Fibroblast of villous mesenchyme (primary cell): ENCODE data around the gene ZFYVE9. TPM values are rescaled to one million over a fixed set of nuclear protein-coding genes. Genes with fewer than 3 reads are reported as not detected.
"Not testable (repeated sequence)": the region's sequence is repeated elsewhere in the genome, so short reads cannot be mapped to it uniquely, and the experiment has no call there.

Source experiments
- DNase-seq: peaks from one replicate; pipeline ENCODE4 v3.0.0-alpha.2; 2010; ENCODE audit warnings: low read depth
- H3K4me3 ChIP-seq: 2 replicates; pipeline ENCODE4 v1.5.1; 2011; ENCODE audit warnings: low read depth, mild to moderate bottlenecking, low read length
- total RNA-seq: library from RNA; depleted of rRNA; stranded (reverse); fragments of >200 nt; gene quantifications from 2 replicates; pipeline ENCODE4 v1.2.3, GENCODE V29; 2012
- TF ChIP-seq, protein P1 (sequence below): IDR thresholded peaks from 2 replicates; pipeline ENCODE4 v1.5.1; 2012; ENCODE audit warnings: low read depth, mild to moderate bottlenecking, low read length; ENCODE audit not compliant: insufficient read depth

ZFYVE9 gene
- total RNA-seq, 1 donor = 41.9 TPM

DNA sequence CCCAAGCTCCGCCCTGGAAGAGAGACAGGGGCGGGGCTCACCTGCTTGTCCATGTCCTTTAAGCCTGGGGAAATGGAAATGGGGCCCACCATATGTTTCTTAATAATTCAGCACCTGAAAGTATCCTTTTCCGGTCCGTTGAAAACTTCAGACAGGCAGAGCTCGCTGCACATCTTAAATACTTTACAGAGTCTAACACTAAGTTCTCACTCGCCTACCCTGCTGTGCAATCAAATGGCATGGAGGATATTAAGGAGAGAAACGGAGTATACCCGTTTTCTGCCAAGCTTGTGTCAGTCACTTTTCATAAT is 224.6 kb downstream of the ZFYVE9 start:
- no peak for DNase-seq
- TF ChIP-seq, protein P1, sequence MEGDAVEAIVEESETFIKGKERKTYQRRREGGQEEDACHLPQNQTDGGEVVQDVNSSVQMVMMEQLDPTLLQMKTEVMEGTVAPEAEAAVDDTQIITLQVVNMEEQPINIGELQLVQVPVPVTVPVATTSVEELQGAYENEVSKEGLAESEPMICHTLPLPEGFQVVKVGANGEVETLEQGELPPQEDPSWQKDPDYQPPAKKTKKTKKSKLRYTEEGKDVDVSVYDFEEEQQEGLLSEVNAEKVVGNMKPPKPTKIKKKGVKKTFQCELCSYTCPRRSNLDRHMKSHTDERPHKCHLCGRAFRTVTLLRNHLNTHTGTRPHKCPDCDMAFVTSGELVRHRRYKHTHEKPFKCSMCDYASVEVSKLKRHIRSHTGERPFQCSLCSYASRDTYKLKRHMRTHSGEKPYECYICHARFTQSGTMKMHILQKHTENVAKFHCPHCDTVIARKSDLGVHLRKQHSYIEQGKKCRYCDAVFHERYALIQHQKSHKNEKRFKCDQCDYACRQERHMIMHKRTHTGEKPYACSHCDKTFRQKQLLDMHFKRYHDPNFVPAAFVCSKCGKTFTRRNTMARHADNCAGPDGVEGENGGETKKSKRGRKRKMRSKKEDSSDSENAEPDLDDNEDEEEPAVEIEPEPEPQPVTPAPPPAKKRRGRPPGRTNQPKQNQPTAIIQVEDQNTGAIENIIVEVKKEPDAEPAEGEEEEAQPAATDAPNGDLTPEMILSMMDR = no peak
- peak overlapping the region; percentile 83 for H3K4me3 ChIP-seq

DNA sequence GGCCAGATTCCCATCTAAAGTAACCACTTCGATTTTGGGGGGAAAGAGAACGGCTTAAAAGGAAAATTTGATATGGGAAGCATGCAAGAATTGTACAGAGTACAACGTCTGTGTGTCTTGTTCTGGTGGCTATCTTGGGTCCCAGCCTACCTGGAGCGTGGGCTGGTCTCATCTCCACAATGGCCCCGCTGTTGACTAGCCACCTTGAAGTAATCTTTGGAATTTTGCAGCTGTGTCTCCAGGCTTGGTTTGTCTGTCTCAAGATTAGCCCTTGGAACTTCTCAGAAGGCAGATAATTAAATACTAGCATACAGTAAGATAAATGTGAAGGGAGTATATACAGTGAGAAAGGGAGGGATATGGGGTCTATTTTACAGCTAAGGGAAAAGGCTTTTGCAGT is 225.4 kb downstream of the ZFYVE9 start:
- TF ChIP-seq, protein P1 = no peak
- DNase-seq = no peak
- H3K4me3 ChIP-seq = no peak overlapping the region

DNA sequence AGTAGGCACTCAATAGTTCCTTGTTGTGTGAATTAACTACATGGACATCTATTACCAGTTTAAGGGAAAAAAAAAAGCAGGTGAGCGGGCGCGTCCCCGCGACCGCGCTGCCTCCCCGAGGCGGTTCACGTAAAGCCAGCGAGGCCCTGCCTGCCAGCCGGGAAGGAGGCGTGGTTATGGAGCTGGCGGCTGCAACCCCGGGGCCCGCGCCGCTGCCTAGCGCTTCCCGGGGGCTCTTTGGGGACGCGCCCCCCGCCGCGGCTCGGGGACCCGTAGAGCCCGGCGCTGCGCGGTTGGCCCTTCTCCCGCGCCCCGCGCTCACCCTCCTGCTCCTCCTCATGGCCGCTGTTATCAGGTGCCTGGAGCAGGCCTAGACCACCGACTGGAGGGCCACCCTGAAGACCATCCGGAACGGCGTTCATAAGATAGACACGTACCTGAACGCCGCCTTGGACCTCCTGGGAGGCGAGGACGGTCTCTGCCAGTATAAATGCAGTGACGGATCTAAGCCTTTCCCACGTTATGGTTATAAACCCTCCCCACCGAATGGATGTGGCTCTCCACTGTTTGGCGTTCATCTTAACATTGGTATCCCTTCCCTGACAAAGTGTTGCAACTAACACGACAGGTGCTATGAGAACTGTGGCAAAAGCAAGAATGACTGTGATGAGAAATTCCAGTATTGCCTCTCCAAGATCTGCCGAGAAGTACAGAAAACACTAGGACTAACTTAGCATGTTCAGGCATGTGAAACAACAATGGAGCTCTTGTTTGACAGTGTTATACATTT is 226.7 kb downstream of the ZFYVE9 start:
- TF ChIP-seq, protein P1 = peak; percentile 10
- DNase-seq = peak; percentile 40
- H3K4me3 ChIP-seq = peak overlapping the region; percentile 46

DNA sequence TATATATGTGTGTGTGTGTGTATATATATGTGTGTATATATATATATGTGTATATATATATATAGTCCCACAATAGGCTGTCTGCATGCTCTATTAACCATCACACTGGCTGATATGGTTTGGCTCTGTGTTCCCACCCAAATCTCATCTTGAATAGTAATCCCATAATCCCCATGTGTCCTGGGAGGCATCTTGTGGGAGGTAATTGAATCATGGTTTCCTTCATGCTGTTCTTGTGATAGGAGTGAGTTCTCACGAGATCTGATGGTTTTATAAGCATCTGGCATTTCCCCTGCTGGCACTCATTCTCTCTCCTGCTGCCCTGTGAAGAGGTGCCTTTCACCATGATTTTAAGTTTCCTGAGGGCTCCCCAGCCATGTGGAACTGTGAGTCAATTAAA is 228.0 kb downstream of the ZFYVE9 start:
- not testable (repeated sequence) for DNase-seq, H3K4me3 ChIP-seq

DNA sequence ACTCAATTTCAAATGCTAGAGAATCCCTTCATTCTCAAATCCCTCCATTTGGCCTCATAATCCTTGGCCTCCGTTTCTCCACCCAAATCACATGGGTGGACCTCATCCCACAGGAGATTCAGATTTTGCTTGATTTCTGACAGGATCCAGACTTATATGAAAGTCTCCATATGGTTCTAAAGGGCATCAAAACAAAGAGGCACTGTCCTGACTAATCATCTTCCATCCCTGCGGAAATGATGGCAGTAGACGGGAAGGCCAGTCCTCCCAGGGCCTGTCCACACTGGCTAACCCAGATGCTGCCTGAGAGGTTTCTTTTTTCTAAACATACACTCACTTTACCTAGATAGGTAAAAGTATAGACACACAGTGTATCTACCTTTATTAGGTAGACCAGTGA is 243.5 kb downstream of the ZFYVE9 start:
- TF ChIP-seq, protein P1 = no peak

DNA sequence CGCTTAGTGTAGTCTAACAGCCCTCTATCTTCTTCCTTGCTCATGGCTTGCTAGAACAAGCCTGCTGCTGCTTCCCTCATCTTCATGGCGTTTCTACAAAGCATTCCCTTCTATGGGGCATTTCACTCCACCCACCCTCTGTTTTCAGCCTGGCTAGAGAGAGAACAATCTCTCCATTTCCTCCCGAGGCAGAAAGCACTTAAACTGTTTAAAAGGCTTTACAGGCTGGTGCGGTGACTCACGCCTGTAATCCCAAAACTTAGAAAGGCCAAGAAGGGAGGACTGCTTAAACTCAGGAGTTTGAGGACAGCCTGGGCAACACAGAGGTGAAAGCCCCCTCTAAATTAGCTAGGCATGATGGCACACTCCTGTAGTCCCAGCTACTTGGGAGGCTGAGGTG is 244.6 kb downstream of the ZFYVE9 start:
- TF ChIP-seq, protein P1 = no peak
- H3K4me3 ChIP-seq = no peak overlapping the region
- peak; percentile 48 for DNase-seq

More for the DNA sequence above, 243.5 kb downstream of the ZFYVE9 start:
- DNase-seq = no peak
- H3K4me3 ChIP-seq = no peak overlapping the region

DNA sequence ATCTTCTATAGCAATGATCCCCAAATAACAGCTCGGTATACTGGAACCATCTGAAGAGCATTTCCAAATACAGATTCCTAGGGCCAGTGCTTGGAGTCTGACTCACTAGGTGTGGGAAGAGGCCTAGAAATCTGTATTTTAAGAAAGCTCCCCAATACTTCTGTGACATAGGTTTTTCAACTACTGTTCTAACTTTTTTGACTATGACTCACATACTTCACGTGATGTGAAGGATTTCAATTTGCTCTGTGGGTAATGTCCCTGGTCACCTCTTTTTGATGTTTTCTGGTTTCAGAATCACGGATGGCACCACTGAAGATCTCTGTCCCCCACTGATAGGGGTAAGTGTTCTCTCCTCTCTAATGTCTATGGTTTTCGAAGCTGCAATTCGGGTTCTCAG is 251.3 kb downstream of the ZFYVE9 start:
- no peak for DNase-seq

More for the DNA sequence above, 251.3 kb downstream of the ZFYVE9 start:
- no peak overlapping the region for H3K4me3 ChIP-seq
- TF ChIP-seq, protein P1 = no peak

Other genes with a start within 250 kb of the ZFYVE9 start
- 58.9 and 77.3 TPM in 2 replicates for gene RAB3B, start 151.4 kb upstream of the ZFYVE9 start, total RNA-seq
- gene KTI12, start 108.3 kb upstream of the ZFYVE9 start, total RNA-seq = 13.0 and 18.7 TPM in 2 replicates
- 44.8 and 57.0 TPM in 2 replicates for gene TXNDC12, start 86.9 kb upstream of the ZFYVE9 start, total RNA-seq
- 66.0 and 76.4 TPM in 2 replicates for gene BTF3L4, start 85.8 kb upstream of the ZFYVE9 start, total RNA-seq
- 36.4 and 36.7 TPM in 2 replicates for gene CC2D1B, start 224.1 kb downstream of the ZFYVE9 start, total RNA-seq